Nephron (organoid): ENCODE results near the gene KRT80.

ENCODE experiments used
- H3K27ac Mint-ChIP-seq, 3 experiments: 2 replicates each; pipeline ENCODE4 v1.8.0; 2020; ENCODE audit warnings: mixed read lengths in 3 of 3, mild to moderate bottlenecking in 2 of 3, moderate library complexity in 1 of 3
- H3K27me3 Mint-ChIP-seq: 2 replicates; pipeline ENCODE4 v1.8.0; 2021; ENCODE audit warnings: low read depth, mild to moderate bottlenecking, moderate library complexity, mixed read lengths
- H3K36me3 Mint-ChIP-seq: 2 replicates; pipeline ENCODE4 v1.8.0; 2020; ENCODE audit warnings: low read depth, mixed read lengths
- H3K4me1 Mint-ChIP-seq: 2 replicates; pipeline ENCODE4 v1.8.0; 2020; ENCODE audit warnings: mixed read lengths
- H3K4me3 Mint-ChIP-seq, 3 experiments: 2 replicates each; pipeline ENCODE4 v1.8.0; 2020; ENCODE audit warnings: mild to moderate bottlenecking in 3 of 3, mixed read lengths in 3 of 3, moderate library complexity in 2 of 3
- H3K9me3 Mint-ChIP-seq: 2 replicates; pipeline ENCODE4 v1.8.0; 2020; ENCODE audit warnings: mixed read lengths
- TF ChIP-seq, protein P1 (sequence below), 3 experiments: fragments of 200-600 bp; sonication (generic); IDR thresholded peaks; one replicate each; pipeline ENCODE4 v1.5.0; 2021; ENCODE audit warnings: antibody characterized with exemption in 3 of 3; ENCODE audit not compliant: unreplicated experiment in 3 of 3

KRT80 gene

DNA sequence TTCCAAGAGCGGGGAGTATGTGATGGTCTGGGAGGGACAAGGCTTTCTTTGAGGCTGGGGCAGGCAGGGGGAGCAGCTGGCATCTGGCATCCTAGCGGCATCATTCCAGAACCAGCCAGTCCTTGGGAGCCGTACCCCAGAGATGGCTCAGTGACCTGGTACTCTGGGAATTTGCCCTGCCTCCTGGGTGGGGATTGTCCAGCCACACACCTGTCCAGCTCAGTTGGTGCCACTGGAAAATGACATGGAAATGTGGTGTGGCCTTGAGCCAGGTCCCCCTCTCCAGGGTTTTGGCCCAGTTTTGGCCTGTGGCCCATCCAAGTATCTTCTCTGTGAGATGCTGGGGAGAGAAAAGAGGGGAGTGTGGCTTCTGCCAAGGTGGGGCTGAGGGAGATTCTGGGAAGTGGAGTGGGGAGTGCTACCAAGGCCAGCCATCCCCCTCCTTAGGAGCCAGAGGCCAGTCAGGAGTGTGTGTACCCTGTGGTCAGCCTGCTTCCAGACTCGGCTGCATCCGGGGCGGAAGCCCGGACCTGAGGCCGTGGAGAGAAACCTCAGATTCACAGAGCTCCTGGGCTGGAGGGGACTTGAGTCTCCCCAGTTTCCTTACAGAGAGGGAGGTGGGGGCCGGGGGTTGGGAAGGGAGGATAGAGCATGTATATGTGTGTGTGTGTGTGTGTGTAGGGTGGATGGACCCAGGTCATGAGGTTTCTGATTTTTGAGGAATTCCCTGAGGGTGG is 14.7 kb upstream of the KRT80 start:
- H3K9me3 Mint-ChIP-seq: no peaks in the 10 kb centered on the region
- TF ChIP-seq, protein P1, sequence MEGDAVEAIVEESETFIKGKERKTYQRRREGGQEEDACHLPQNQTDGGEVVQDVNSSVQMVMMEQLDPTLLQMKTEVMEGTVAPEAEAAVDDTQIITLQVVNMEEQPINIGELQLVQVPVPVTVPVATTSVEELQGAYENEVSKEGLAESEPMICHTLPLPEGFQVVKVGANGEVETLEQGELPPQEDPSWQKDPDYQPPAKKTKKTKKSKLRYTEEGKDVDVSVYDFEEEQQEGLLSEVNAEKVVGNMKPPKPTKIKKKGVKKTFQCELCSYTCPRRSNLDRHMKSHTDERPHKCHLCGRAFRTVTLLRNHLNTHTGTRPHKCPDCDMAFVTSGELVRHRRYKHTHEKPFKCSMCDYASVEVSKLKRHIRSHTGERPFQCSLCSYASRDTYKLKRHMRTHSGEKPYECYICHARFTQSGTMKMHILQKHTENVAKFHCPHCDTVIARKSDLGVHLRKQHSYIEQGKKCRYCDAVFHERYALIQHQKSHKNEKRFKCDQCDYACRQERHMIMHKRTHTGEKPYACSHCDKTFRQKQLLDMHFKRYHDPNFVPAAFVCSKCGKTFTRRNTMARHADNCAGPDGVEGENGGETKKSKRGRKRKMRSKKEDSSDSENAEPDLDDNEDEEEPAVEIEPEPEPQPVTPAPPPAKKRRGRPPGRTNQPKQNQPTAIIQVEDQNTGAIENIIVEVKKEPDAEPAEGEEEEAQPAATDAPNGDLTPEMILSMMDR (IDR thresholded peaks at IDR 0.05; ENCODE audit: unreplicated experiment in 3 of 3): no peak
- H3K27ac Mint-ChIP-seq: peak overlapping the region in 2 of 3 experiments; percentile 43 to 60
- H3K4me3 Mint-ChIP-seq: no peak overlapping the region
- peaks cover 42% of the 10 kb centered on the region for H3K27me3 Mint-ChIP-seq
- no peaks in the 10 kb centered on the region for H3K36me3 Mint-ChIP-seq
- H3K4me1 Mint-ChIP-seq: peaks cover 57% of the 10 kb centered on the region

- Mint-ChIP-seq H3K4me3 (no peak overlapping the region), H3K4me1 (peaks cover 64% of the 10 kb centered on the region), H3K9me3 (no peaks in the 10 kb centered on the region), H3K36me3 (no peaks in the 10 kb centered on the region), H3K27ac (peak overlapping the region in 2 of 3 experiments; percentile 43 to 60), H3K27me3 (peaks cover 43% of the 10 kb centered on the region)
- TF ChIP-seq, protein P1 (IDR thresholded peaks at IDR 0.05; ENCODE audit: unreplicated experiment in 3 of 3): no peak
Measured at GRCh38 chr12:52205612-52206303, 13.9 kb upstream of the KRT80 start.

DNA sequence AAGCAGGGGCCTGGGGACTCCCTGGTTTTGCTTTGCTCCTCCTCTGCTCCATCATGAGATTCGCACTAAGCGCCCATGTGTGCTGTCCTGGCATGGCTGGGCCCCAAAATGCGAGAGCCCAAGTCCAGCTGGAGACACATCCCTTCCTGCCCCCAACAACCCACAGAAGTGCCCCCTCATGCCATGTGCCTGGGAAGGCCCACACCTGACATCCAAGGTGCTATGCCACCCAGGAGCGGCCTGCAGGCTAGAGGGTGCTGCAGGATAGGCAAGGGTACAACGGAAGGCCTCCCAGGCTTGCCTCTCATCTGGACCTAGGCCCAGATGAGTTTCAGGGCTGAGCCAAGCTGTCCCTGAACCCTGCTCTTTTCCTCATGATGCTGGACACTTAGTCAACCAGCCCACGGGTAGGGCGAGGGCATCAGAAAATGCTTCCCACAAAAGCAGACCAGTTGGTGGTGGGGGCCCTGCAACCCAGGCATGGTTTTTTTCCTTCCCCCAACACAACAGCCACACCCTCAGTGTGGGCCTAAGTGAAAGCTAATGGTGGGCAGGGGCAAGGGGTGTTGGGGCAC is 13.2 kb upstream of the KRT80 start:
- Mint-ChIP-seq H3K9me3 (no peaks in the 10 kb centered on the region), H3K27ac (peak overlapping the region in 2 of 3 experiments; percentile 78 to 93), H3K4me3 (no peak overlapping the region), H3K36me3 (no peaks in the 10 kb centered on the region), H3K4me1 (peaks cover 71% of the 10 kb centered on the region), H3K27me3 (peaks cover 36% of the 10 kb centered on the region)
- TF ChIP-seq, protein P1 (IDR thresholded peaks at IDR 0.05; ENCODE audit: unreplicated experiment in 3 of 3): no peak

DNA sequence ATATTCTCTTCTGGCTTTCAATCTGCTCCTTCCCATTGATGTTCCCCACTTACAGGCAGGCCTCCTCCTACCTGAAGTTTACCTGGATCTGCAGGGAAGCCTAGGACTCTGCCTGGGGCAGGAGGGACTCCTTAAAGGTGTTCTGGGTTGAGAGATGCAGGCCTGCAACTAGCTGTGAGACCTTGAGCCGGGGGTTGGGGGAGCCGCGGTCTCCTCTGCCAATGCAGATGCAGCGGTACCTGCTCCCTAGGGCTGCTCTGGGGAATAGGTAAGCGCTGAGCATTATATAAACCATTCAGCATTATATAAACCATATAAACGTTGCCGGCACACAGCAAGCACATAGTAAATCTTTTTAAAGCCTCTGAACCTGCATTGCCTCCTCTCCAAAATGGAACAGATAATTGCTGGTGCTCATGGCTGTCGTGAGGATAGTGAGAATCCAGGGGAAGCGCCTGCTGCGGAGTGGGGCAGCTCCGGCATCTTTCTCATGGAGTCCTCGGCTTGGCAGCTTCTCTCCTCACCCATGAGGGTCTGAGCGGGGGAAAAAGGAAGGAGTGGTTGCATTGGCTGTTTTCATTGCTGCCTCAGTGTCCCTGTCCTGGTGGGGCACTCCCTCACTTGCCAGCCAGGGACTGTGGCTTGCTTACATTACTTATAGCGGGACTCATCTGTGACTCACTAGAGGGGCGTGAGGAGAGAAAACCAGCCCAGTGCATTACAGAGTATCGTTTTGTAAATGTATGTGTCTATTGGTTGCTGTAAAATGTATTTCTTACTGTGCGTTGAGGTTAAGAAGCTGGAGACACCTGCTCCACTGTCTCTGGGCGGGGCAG is 12.5 kb upstream of the KRT80 start:
- peak overlapping the region; percentile 5 to 33 (median 9) for H3K4me3 Mint-ChIP-seq
- no peaks in the 10 kb centered on the region for H3K36me3 Mint-ChIP-seq
- H3K4me1 Mint-ChIP-seq: peaks cover 78% of the 10 kb centered on the region
- no peaks in the 10 kb centered on the region for H3K9me3 Mint-ChIP-seq
- peak overlapping the region in 2 of 3 experiments; percentile 78 to 93 for H3K27ac Mint-ChIP-seq
- peaks cover 30% of the 10 kb centered on the region for H3K27me3 Mint-ChIP-seq
- TF ChIP-seq, protein P1 (IDR thresholded peaks at IDR 0.05; ENCODE audit: unreplicated experiment in 3 of 3): no peak

- peak overlapping the region; percentile 60 to 97 (median 93) for H3K27ac Mint-ChIP-seq
- H3K27me3 Mint-ChIP-seq: peaks cover 20% of the 10 kb centered on the region
- H3K4me1 Mint-ChIP-seq: peaks cover 76% of the 10 kb centered on the region
- TF ChIP-seq, protein P1 (IDR thresholded peaks at IDR 0.05; ENCODE audit: unreplicated experiment in 3 of 3): no peak
- no peaks in the 10 kb centered on the region for H3K36me3 Mint-ChIP-seq
- H3K9me3 Mint-ChIP-seq: no peaks in the 10 kb centered on the region
- H3K4me3 Mint-ChIP-seq: peak overlapping the region; percentile 62 to 79 (median 66)
Measured at GRCh38 chr12:52203079-52203921, 11.5 kb upstream of the KRT80 start.
